DOHH2 (cell line): ENCODE data around the gene RAB40C.

Experiments used
- CTCF ChIP-seq: fragments of 200-600 bp; sonication (generic); IDR thresholded peaks from one replicate; pipeline ENCODE4 v1.5.1; 2014; ENCODE audit warnings: antibody characterized with exemption, mild to moderate bottlenecking, low read depth, low read length; ENCODE audit not compliant: poor library complexity, severe bottlenecking
- EZH2phosphoT487 ChIP-seq: fragments of 200-600 bp; sonication (generic); IDR thresholded peaks from 2 replicates; pipeline ENCODE4 v1.6.1; 2017; ENCODE audit warnings: borderline replicate concordance, mild to moderate bottlenecking, antibody characterized with exemption, low read length, moderate library complexity, mixed read lengths

GRCh38 chr16:572865-573650, 16.8 kb upstream of the RAB40C start:
- TF ChIP-seq CTCF (no peak), EZH2phosphoT487 (no peak)
